Panc1 (cell line): Measurements from ENCODE around the gene SLC37A1. TPM values are rescaled to one million over a fixed set of nuclear protein-coding genes. Genes with fewer than 3 reads are reported as not detected.

Source experiments
- ATAC-seq: fragments of 200-7000 bp; cut with Tn5 transposase; 2 replicates; pipeline ENCODE4 v1.9.1; 2020; ENCODE audit warnings: mild to moderate bottlenecking, moderate library complexity
- BruUV-seq: library from RNA; stranded (reverse); fragments of 400-500 nt; replicated peaks from 2 replicates; lab custom pipeline; 2021; lab: Mats Ljungman, UMichigan
- CTCF ChIA-PET: fragments of 300-600 bp; sonication (Branson Sonifier 250); formaldehyde crosslinking; loops from one replicate; lab custom pipeline; 2022; ENCODE audit warnings: antibody characterized with exemption; lab: Charles Lee
- POLR2A ChIA-PET: fragments of 300-600 bp; sonication (Branson Sonifier 250); formaldehyde crosslinking; loops from one replicate; lab custom pipeline; 2022; ENCODE audit warnings: antibody characterized with exemption; lab: Charles Lee
- DNase-seq: peaks from one replicate; pipeline ENCODE4 v3.0.0-alpha.2; 2010; ENCODE audit warnings: low read depth, low spot score
- H3K27ac ChIP-seq: 2 replicates; pipeline ENCODE4 v1.5.1; 2011; ENCODE audit warnings: mild to moderate bottlenecking, low read length, inconsistent platforms
- H3K27me3 ChIP-seq: fragments of 200-500 bp; sonication (Bioruptor generic); 2 replicates; pipeline ENCODE4 v1.6.0; 2014; ENCODE audit warnings: low read length, inconsistent platforms; ENCODE audit not compliant: control insufficient read depth, insufficient read depth
- H3K36me3 ChIP-seq: fragments of 200-500 bp; sonication (Bioruptor generic); 2 replicates; pipeline ENCODE4 v1.5.1; 2014; ENCODE audit warnings: inconsistent platforms, mild to moderate bottlenecking, low read length, moderate library complexity; ENCODE audit not compliant: control insufficient read depth, insufficient read depth
- H3K4me1 ChIP-seq: 2 replicates; pipeline ENCODE4 v1.5.1; 2011; ENCODE audit warnings: inconsistent platforms, mild to moderate bottlenecking, low read length, moderate library complexity; ENCODE audit not compliant: control insufficient read depth, insufficient read depth
- H3K4me3 ChIP-seq, 2 experiments: 2 replicates each; pipeline ENCODE4 v1.5.1; 2011 to 2012; ENCODE audit warnings: low read depth in 2 of 2, low read length in 2 of 2, mild to moderate bottlenecking in 2 of 2, inconsistent platforms in 1 of 2, moderate library complexity in 1 of 2
- H3K9me3 ChIP-seq: fragments of 200-500 bp; sonication (Bioruptor generic); 2 replicates; pipeline ENCODE4 v1.5.1; 2014; ENCODE audit warnings: low read depth, mild to moderate bottlenecking, inconsistent platforms, low read length, moderate library complexity; ENCODE audit not compliant: control insufficient read depth, insufficient read depth
- POLR2AphosphoS5 ChIP-seq: IDR thresholded peaks from 2 replicates; pipeline ENCODE4 v1.6.1; 2012; ENCODE audit warnings: mild to moderate bottlenecking, low read depth, low read length, moderate library complexity
- REST ChIP-seq, 2 experiments: IDR thresholded peaks; 2 replicates each; pipeline ENCODE4 v1.6.1; 2011 to 2012; ENCODE audit warnings: low read depth in 2 of 2, control low read depth in 1 of 2, low read length in 1 of 2, mild to moderate bottlenecking in 1 of 2, moderate library complexity in 1 of 2; ENCODE audit not compliant: insufficient read depth in 1 of 2
- SIN3A ChIP-seq: IDR thresholded peaks from 2 replicates; pipeline ENCODE4 v1.6.1; 2012; ENCODE audit warnings: low read depth, mild to moderate bottlenecking, low read length, moderate library complexity, borderline replicate concordance; ENCODE audit not compliant: insufficient read depth
- TCF7L2 ChIP-seq: IDR thresholded peaks from 2 replicates; pipeline ENCODE4 v1.6.1; 2011; ENCODE audit warnings: mild to moderate bottlenecking, low read depth, low read length, inconsistent platforms
- in situ Hi-C: cut with HindIII; loops from 2 replicates; pipeline ENCODE4 v1.10.0; 2016; ENCODE audit warnings: low sequenced_read_pairs, low pct_unique_long_range_greater_than_20kb
- intact Hi-C: fragments of 100-400 bp; cut with micrococcal nuclease; formaldehyde crosslinking; loops from one replicate; pipeline ENCODE4 v1.10.0; 2022; ENCODE audit not compliant: unreplicated experiment
- total RNA-seq: library from RNA; stranded (reverse); gene quantifications from one replicate; pipeline ENCODE4 v1.2.1, GENCODE V29; 2021; ENCODE audit not compliant: unreplicated experiment
- TF ChIP-seq, protein P1 (sequence below): fragments of 450-650 bp; IDR thresholded peaks from 2 replicates; pipeline ENCODE4 v1.5.1; 2017; ENCODE audit warnings: mild to moderate bottlenecking

Gene SLC37A1
- total RNA-seq, 1 experiment from 2014 or later, result 7.7 TPM

- Histone ChIP-seq H3K27ac (no peak overlapping the region), H3K9me3 (no peaks in the 10 kb centered on the region), H3K4me1 (no peaks in the 10 kb centered on the region), H3K27me3 (no peaks in the 10 kb centered on the region), H3K36me3 (no peaks in the 10 kb centered on the region), H3K4me3 (no peak overlapping the region)
- no peak for TF ChIP-seq REST (IDR thresholded peaks at IDR 0.05; ENCODE audit: insufficient read depth in 1 of 2, low read depth in 2 of 2, low read length in 1 of 2)
- no peak for TF ChIP-seq TCF7L2
- TF ChIP-seq, protein P1, sequence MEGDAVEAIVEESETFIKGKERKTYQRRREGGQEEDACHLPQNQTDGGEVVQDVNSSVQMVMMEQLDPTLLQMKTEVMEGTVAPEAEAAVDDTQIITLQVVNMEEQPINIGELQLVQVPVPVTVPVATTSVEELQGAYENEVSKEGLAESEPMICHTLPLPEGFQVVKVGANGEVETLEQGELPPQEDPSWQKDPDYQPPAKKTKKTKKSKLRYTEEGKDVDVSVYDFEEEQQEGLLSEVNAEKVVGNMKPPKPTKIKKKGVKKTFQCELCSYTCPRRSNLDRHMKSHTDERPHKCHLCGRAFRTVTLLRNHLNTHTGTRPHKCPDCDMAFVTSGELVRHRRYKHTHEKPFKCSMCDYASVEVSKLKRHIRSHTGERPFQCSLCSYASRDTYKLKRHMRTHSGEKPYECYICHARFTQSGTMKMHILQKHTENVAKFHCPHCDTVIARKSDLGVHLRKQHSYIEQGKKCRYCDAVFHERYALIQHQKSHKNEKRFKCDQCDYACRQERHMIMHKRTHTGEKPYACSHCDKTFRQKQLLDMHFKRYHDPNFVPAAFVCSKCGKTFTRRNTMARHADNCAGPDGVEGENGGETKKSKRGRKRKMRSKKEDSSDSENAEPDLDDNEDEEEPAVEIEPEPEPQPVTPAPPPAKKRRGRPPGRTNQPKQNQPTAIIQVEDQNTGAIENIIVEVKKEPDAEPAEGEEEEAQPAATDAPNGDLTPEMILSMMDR, result no peak
- no peak for TF ChIP-seq POLR2AphosphoS5
- no peak for TF ChIP-seq SIN3A
- intact Hi-C loops, result no loop called here
- ATAC-seq (no peak), DNase-seq (no peak)
- CTCF ChIA-PET, result no interaction called here
- BruUV-seq, result no TSS peak
- in situ Hi-C loops, result no loop called here
- POLR2A ChIA-PET, result no interaction called here
These were observed 48.4 kb upstream of the SLC37A1 start for GRCh38 chr21:42465008-42465802.

GRCh38 chr21:42465803-42466127 is 47.9 kb upstream of the SLC37A1 start:
- Histone ChIP-seq H3K27ac (no peak overlapping the region), H3K4me3 (no peak overlapping the region), H3K36me3 (no peaks in the 10 kb centered on the region), H3K27me3 (no peaks in the 10 kb centered on the region), H3K4me1 (no peaks in the 10 kb centered on the region), H3K9me3 (no peaks in the 10 kb centered on the region)
- no TSS peak for BruUV-seq
- POLR2A ChIA-PET, result no interaction called here
- intact Hi-C loops, result no loop called here
- CTCF ChIA-PET, result no interaction called here
- in situ Hi-C loops, result no loop called here
- ATAC-seq (no peak), DNase-seq (no peak)
- TF ChIP-seq POLR2AphosphoS5 (no peak), TCF7L2 (no peak), REST (IDR thresholded peaks at IDR 0.05; ENCODE audit: insufficient read depth in 1 of 2, low read depth in 2 of 2, low read length in 1 of 2) (no peak), SIN3A (no peak)
- TF ChIP-seq, protein P1, result no peak
